D721Med (cell line): ENCODE measurements around the gene ADCY7.

Source experiments
- DNase-seq: peaks from one replicate; pipeline ENCODE4 v3.0.0; 2011; ENCODE audit warnings: low spot score; ENCODE audit not compliant: insufficient read length
- FAIRE-seq: peaks from 2 replicates; lab custom pipeline; 2011; peaks lifted over from hg19 to GRCh38; lab: Jason Lieb, UNC
- TF ChIP-seq, protein P1 (sequence below): IDR thresholded peaks from 2 replicates; pipeline ENCODE4 v1.5.1; 2012; ENCODE audit warnings: mild to moderate bottlenecking, control low read depth; ENCODE audit not compliant: insufficient read depth; ENCODE audit errors: missing control alignments

The ADCY7 gene

DNA sequence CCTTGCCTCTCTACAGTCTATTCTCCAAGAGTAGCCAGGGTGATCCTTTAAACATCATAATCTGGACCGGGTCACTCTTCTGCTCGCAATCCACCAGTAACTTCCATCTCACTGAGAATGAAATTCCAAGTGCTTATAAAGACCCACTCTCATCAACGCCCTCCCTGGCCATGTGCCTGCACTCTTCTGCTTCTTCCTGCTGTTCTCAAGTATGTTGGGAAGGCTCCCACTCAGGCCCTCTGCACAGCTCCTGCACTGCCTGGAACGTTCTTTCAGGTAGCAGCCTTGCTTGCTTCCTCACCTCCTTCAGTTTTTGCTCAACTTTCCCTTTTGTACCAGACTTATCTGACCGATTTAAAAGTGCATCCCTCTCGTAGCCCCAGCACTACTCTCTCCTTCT, 58.0 kb downstream of the ADCY7 start:
- TF ChIP-seq, protein P1, sequence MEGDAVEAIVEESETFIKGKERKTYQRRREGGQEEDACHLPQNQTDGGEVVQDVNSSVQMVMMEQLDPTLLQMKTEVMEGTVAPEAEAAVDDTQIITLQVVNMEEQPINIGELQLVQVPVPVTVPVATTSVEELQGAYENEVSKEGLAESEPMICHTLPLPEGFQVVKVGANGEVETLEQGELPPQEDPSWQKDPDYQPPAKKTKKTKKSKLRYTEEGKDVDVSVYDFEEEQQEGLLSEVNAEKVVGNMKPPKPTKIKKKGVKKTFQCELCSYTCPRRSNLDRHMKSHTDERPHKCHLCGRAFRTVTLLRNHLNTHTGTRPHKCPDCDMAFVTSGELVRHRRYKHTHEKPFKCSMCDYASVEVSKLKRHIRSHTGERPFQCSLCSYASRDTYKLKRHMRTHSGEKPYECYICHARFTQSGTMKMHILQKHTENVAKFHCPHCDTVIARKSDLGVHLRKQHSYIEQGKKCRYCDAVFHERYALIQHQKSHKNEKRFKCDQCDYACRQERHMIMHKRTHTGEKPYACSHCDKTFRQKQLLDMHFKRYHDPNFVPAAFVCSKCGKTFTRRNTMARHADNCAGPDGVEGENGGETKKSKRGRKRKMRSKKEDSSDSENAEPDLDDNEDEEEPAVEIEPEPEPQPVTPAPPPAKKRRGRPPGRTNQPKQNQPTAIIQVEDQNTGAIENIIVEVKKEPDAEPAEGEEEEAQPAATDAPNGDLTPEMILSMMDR, result no peak
- FAIRE-seq, result no peak

DNA sequence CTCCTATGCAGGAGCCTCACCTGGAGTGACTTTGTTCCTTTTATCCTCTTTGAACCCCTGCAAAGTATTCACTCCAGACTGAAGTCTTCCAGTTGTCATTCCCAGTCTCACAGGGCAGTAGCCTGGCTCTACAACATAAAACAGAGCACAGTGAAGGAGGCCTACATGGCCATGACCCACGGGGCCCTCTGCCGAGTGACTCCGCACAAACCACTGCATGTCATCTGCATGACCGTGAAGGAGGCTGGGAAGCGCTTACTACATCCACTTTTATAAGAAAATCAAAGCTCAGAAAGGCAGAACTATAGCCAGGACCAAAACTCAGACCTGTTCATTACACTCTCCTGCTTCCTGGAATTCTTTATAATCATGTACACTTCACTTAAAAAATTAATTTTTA, 59.9 kb downstream of the ADCY7 start:
- DNase-seq, result no peak
- TF ChIP-seq, protein P1, result no peak
- no peak for FAIRE-seq

More for the DNA sequence above, 58.0 kb downstream of the ADCY7 start:
- no peak for DNase-seq

DNA sequence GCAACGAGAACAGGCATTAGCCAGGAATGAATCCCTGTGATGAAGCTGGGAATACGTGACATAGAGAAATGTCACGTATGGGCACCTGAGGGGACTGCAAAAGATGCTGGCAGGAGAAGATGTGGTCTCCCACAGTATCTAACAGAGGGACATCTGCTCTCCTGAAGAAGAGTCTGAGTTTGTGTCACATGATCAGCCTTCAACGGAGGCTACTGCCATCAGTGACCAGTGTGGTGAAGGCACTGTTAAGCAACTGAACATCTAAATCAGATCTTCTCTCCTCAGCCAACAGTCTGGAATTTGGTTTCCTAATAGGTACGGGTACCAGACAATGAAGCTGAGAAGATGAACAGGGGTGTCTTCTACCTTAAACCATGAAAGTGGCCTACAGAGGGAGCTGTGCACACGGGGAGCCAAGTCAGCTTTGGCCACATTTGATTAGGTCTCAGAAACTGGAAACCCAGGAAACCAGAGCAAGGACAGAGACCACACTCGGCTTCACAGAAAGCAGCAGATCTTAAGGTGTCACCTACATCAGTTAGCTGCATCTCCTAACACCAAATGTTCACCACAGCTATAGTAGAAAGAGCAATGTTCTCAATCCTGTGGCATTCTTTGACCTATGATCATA, 60.6 kb downstream of the ADCY7 start:
- no peak for FAIRE-seq
- DNase-seq, result no peak
- TF ChIP-seq, protein P1, result peak; percentile 53

DNA sequence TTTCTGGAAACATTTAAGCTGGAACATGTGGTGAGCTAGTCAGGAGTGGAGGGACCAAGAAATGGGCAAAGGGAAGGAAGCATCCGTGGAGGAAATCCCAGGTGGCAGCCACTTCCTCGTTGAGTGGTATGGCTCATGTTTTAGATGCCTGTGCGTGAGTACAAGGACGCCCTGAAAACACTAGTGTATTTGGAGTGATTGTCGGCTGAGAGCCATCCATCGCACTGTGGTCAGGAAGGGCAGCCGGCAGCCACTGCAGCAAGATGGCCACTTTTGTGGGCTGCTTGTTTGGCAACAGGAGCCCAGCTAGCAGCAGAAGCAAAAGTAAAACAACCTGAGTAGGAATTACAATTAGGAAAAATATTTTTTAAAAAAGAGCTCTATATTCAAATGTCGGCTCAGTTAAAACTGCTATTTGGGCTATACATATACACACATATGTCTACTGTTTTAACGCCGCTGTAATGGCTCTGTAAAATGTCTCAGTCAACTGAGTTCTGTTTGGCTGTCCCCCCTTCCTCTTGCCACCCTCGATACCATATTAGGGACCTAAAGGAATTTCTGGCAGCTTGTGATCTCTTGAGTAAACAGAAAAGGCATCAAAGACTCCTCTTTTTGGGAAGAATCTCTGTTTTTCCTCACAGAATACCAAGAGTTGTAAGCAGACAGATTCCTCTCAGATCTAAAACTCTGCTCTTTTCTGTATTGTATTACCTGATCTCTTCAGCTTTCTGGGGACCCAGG, 63.3 kb downstream of the ADCY7 start:
- TF ChIP-seq, protein P1, result no peak
- FAIRE-seq (no peak), DNase-seq (no peak)

DNA sequence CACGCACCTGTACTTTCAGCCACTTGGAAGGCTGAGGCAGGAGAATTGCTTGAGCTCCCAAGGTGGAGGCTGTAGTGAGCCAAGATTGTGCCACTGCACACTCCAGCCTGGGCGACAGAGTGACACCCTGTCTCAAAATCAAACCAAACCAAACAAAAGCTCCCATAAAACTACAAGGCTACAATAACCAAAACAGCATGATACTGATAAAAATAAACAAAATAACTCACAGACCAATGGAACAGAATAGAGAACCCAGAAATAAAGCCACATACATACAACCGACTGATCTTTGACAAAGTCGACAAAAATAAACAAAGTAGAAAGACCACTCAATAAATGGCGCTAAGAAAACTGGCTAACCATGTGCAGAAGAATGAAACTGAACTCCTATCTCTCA, 65.2 kb downstream of the ADCY7 start:
- DNase-seq, result no peak
- no peak for FAIRE-seq
- TF ChIP-seq, protein P1, result no peak

DNA sequence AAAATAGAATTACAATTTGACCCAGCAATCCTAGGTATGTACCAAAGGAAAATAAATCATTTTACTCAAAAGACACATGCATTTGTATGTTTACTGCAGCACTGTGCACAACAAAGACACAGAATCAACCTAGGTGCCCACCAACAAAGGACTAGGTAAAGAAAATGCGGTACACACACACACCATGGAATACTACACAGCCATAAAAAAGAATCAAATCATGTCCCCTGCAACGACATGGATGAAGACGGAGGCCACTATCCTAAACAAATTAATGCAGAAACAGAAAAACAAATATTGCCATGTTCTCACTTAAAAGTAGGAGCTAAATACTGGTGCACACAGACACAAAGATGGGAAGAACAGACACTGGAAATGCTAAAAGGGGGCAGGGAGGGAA, 66.2 kb downstream of the ADCY7 start:
- TF ChIP-seq, protein P1, result no peak
- DNase-seq (no peak), FAIRE-seq (no peak)
